HG03520 (cell line): ENCODE measurements around the gene AXL.
"Not testable (repeated sequence)": the region's sequence is repeated elsewhere in the genome, so short reads cannot be mapped to it uniquely, and the experiment has no call there.

Source experiments
- ATAC-seq: cut with Tn5 transposase; IDR thresholded peaks from one replicate; pipeline ENCODE4 v1.9.1; 2021; ENCODE audit warnings: mild to moderate bottlenecking, moderate library complexity; ENCODE audit not compliant: unreplicated experiment

AXL gene

GRCh38 chr19:41218615-41219507 is at the start of gene AXL:
TSS of gene AXL (plus strand) at chr19:41219223. CDS start at chr19:41219393, 170 bp downstream.
- ATAC-seq, result no peak

- ATAC-seq, result no peak
These were observed 46.5 kb upstream of the AXL start for GRCh38 chr19:41172297-41173164.

GRCh38 chr19:41174297-41174928 is 44.6 kb upstream of the AXL start:
- no peak for ATAC-seq

- ATAC-seq, result no peak
These were observed 42.9 kb upstream of the AXL start for GRCh38 chr19:41175801-41176777.

- ATAC-seq, result not testable (repeated sequence)
These were observed 38.9 kb upstream of the AXL start for GRCh38 chr19:41180173-41180572.

GRCh38 chr19:41186971-41187883 is 31.8 kb upstream of the AXL start:
- ATAC-seq, result no peak

- no peak for ATAC-seq
These were observed 31.1 kb upstream of the AXL start for GRCh38 chr19:41187884-41188279.

GRCh38 chr19:41189425-41190065 is 29.5 kb upstream of the AXL start:
- no peak for ATAC-seq

- ATAC-seq, result no peak
These were observed 26.2 kb upstream of the AXL start, which contains the start of gene CYP2S1 for GRCh38 chr19:41192574-41193429. TSS of gene CYP2S1 (plus strand) at chr19:41193219. CDS start at chr19:41193265, 46 bp downstream.

GRCh38 chr19:41193430-41194156 is 25.4 kb upstream of the AXL start:
- ATAC-seq, result no peak

GRCh38 chr19:41194157-41194552 is 24.9 kb upstream of the AXL start:
- ATAC-seq, result no peak

- ATAC-seq, result no peak
These were observed 23.1 kb upstream of the AXL start for GRCh38 chr19:41195675-41196497.

- ATAC-seq, result no peak
These were observed 20.5 kb upstream of the AXL start for GRCh38 chr19:41198559-41198958.

GRCh38 chr19:41203371-41203770 is 15.7 kb upstream of the AXL start:
- ATAC-seq, result no peak

- ATAC-seq, result not testable (repeated sequence)
These were observed 14.7 kb upstream of the AXL start for GRCh38 chr19:41204338-41204737.

GRCh38 chr19:41205995-41206394 is 13.0 kb upstream of the AXL start:
- ATAC-seq, result no peak
